HG03558 (cell line): ENCODE results near the gene FBXO38.
"Not testable (repeated sequence)": the region's sequence is repeated elsewhere in the genome, so short reads cannot be mapped to it uniquely, and the experiment has no call there.

Experiments
- ATAC-seq: cut with Tn5 transposase; IDR thresholded peaks from one replicate; pipeline ENCODE4 v1.9.1; 2021; ENCODE audit warnings: moderate number of reproducible peaks; ENCODE audit not compliant: unreplicated experiment; ENCODE audit errors: extremely low read depth

FBXO38 gene

GRCh38 chr5:148466236-148466580 is 82.5 kb downstream of the FBXO38 start:
- ATAC-seq, result no peak

GRCh38 chr5:148467958-148468357 is 84.2 kb downstream of the FBXO38 start:
- ATAC-seq, result no peak

- not testable (repeated sequence) for ATAC-seq
These were observed 85.0 kb downstream of the FBXO38 start for GRCh38 chr5:148468746-148469145.

GRCh38 chr5:148469501-148469935 is 85.8 kb downstream of the FBXO38 start:
- no peak for ATAC-seq

GRCh38 chr5:148471379-148471778 is 87.6 kb downstream of the FBXO38 start:
- ATAC-seq, result no peak

- no peak for ATAC-seq
These were observed 90.3 kb downstream of the FBXO38 start for GRCh38 chr5:148474025-148474511.

- no peak for ATAC-seq
These were observed 92.5 kb downstream of the FBXO38 start for GRCh38 chr5:148476302-148476701.

GRCh38 chr5:148477429-148477828 is 93.7 kb downstream of the FBXO38 start:
- no peak for ATAC-seq

GRCh38 chr5:148482196-148482595 is 98.4 kb downstream of the FBXO38 start:
- ATAC-seq, result no peak

- no peak for ATAC-seq
These were observed 99.1 kb downstream of the FBXO38 start for GRCh38 chr5:148482697-148483462.

GRCh38 chr5:148483750-148484149 is 100.0 kb downstream of the FBXO38 start:
- ATAC-seq, result no peak

GRCh38 chr5:148484651-148485050 is 100.9 kb downstream of the FBXO38 start:
- ATAC-seq, result no peak

- no peak for ATAC-seq
These were observed 102.7 kb downstream of the FBXO38 start for GRCh38 chr5:148486456-148486855.

GRCh38 chr5:148488757-148489156 is 105.0 kb downstream of the FBXO38 start:
- ATAC-seq, result no peak

- ATAC-seq, result no peak
These were observed 107.4 kb downstream of the FBXO38 start for GRCh38 chr5:148491015-148491792.

- ATAC-seq, result no peak
These were observed 108.0 kb downstream of the FBXO38 start for GRCh38 chr5:148491793-148492184.

- ATAC-seq, result no peak
These were observed 108.6 kb downstream of the FBXO38 start for GRCh38 chr5:148492351-148492750.
